Measurements from ENCODE around the gene PDE4B.

Gene PDE4B

GRCh38 chr1:66374148-66374547, 581.5 kb downstream of the PDE4B start:
- DNase-seq, result no peak

GRCh38 chr1:66374561-66375111, 581.9 kb downstream of the PDE4B start:
- no peak for DNase-seq

GRCh38 chr1:66375125-66375524, 582.4 kb downstream of the PDE4B start:
- DNase-seq, result no peak

GRCh38 chr1:66380452-66381212, 587.9 kb downstream of the PDE4B start:
- DNase-seq, result no peak

GRCh38 chr1:66381621-66382275, 589.1 kb downstream of the PDE4B start:
- DNase-seq, result no peak

GRCh38 chr1:66383168-66383567, 590.5 kb downstream of the PDE4B start:
- DNase-seq, result no peak

- no peak for DNase-seq
Observed at GRCh38 chr1:66383611-66384010, 590.9 kb downstream of the PDE4B start.

- no peak for DNase-seq
Observed at GRCh38 chr1:66384258-66384921, 591.7 kb downstream of the PDE4B start.

- no peak for DNase-seq
Observed at GRCh38 chr1:66386712-66387111, 594.0 kb downstream of the PDE4B start.

- no peak for DNase-seq
Observed at GRCh38 chr1:66388913-66389312, 596.2 kb downstream of the PDE4B start.

- DNase-seq, result no peak
Observed at GRCh38 chr1:66393586-66394287, 601.0 kb downstream of the PDE4B start.

GRCh38 chr1:66394603-66395002, 601.9 kb downstream of the PDE4B start:
- no peak for DNase-seq

GRCh38 chr1:66395202-66396061, 602.7 kb downstream of the PDE4B start:
- no peak for DNase-seq

- no peak for DNase-seq
Observed at GRCh38 chr1:66396212-66396890, 603.7 kb downstream of the PDE4B start.

GRCh38 chr1:66397192-66397591, 604.5 kb downstream of the PDE4B start:
- DNase-seq, result no peak

- no peak for DNase-seq
Observed at GRCh38 chr1:66399888-66400529, 607.3 kb downstream of the PDE4B start.

GRCh38 chr1:66400660-66401059, 608.0 kb downstream of the PDE4B start:
- no peak for DNase-seq

- no peak for DNase-seq
Observed at GRCh38 chr1:66401244-66401643, 608.5 kb downstream of the PDE4B start.

- no peak for DNase-seq
Observed at GRCh38 chr1:66402194-66402593, 609.5 kb downstream of the PDE4B start.

- no peak for DNase-seq
Observed at GRCh38 chr1:66403007-66403731, 610.5 kb downstream of the PDE4B start.
